ENCODE data around the gene VOPP1.

Gene VOPP1

DNA sequence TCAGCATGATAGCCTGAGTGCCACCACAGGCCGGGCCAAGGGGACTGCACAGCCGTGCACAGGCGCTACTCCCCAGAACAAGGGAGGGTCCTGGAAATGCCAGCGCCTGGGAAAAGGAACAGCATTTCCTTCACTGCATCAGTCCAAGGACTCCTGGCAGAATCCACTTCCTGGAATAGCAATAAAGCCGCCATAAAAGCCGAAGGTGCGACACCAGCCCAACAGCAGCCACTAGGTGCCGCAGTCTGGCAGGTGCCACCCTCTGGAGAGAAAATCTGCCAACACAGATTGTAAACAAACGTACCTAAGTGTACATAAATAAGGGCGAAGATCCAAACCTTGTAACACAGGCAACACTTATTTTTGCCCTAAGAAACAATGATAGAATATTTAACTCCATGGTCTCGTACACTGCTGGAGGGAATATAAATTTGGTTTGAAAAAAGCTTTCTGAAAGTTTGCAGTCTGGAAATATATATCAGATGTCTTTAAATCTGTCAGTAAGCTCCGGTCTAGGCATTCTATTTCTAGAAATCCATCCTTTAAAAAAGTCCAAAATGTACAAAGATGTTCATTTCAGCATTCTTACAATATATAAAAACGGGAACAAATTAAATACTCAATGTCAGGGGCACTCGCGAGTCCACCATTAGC lies 22.2 kb downstream of the VOPP1 start:
- Histone ChIP-seq H3K27me3 (ENCODE audit: control insufficient read depth, insufficient read depth, low read length) (no peaks in the 10 kb centered on the region), H3K4me3 (ENCODE audit: low read depth, low read length) (no peak overlapping the region), H3K9me3 (ENCODE audit: control insufficient read depth, insufficient read depth, low read length) (no peaks in the 10 kb centered on the region), H3K4me1 (ENCODE audit: control insufficient read depth, insufficient read depth, low read length) (peaks cover 22% of the 10 kb centered on the region), H3K36me3 (ENCODE audit: control insufficient read depth, insufficient read depth, low read length) (no peaks in the 10 kb centered on the region), H3K9ac (ENCODE audit: low read depth, low read length) (no peak overlapping the region)

DNA sequence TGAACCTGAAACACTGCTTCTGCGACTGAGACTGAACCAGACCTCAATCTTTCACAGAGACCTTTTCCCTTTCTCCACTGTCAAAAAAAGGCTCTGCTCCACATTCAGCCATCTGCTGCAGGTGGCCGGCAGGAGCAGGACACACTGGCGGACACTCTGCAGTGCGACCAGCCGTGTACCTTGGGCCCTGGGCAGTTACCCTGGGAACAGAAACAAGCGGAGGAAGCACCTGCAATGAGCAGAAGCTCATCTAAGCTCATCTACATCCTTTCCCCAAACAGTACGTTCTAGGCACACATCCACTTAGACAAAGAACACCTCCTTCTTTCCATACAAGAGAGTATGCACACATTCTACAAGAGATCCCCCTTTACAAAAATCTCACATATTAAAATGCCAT lies 22.8 kb downstream of the VOPP1 start:
- Histone ChIP-seq H3K9me3 (ENCODE audit: control insufficient read depth, insufficient read depth, low read length) (no peaks in the 10 kb centered on the region), H3K36me3 (ENCODE audit: control insufficient read depth, insufficient read depth, low read length) (no peaks in the 10 kb centered on the region), H3K4me3 (ENCODE audit: low read depth, low read length) (no peak overlapping the region), H3K9ac (ENCODE audit: low read depth, low read length) (no peak overlapping the region), H3K27me3 (ENCODE audit: control insufficient read depth, insufficient read depth, low read length) (no peaks in the 10 kb centered on the region), H3K4me1 (ENCODE audit: control insufficient read depth, insufficient read depth, low read length) (peaks cover 16% of the 10 kb centered on the region)

DNA sequence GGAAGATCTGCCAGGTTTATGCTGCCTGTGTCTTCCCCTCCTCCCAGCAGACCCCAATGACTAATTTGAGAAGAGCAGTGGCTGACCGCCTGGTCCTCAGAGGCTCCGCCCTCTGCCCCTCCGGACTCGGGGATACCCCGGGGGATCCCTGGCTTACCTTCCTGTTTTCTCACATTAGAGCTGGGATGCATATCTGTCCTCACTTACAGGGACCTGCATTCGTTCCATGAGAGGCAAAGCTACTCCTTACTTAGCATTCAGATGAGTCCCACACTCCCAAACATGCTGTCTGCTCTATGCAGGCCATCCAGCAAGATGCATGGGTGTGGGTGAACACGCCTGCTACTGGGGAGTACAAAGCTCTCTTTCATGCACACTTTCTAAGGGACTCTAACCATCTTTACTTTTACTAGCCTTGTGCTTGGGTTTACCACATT lies 24.0 kb downstream of the VOPP1 start:
- Histone ChIP-seq H3K9ac (ENCODE audit: low read depth, low read length) (no peak overlapping the region), H3K4me3 (ENCODE audit: low read depth, low read length) (no peak overlapping the region), H3K4me1 (ENCODE audit: control insufficient read depth, insufficient read depth, low read length) (peaks cover 12% of the 10 kb centered on the region), H3K27me3 (ENCODE audit: control insufficient read depth, insufficient read depth, low read length) (no peaks in the 10 kb centered on the region), H3K36me3 (ENCODE audit: control insufficient read depth, insufficient read depth, low read length) (no peaks in the 10 kb centered on the region), H3K9me3 (ENCODE audit: control insufficient read depth, insufficient read depth, low read length) (no peaks in the 10 kb centered on the region)

DNA sequence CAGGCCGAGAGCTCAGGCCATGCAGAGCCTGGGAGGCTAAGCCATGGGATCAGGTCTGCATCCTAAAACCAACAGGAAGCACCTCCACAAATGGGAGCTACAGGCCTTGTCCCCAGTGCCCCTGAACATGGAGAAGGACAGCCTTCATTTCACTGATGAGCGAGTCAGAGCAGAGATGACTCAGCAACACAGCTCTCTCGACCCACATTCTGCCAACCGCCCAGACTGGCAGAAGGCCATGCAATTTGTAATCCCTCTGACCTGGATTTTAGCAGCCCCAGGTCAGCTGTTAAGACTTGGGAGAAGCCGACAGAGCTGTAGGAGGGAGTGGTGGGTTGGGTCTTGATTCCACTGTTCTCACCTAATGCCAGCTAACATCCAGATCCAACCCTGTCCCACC lies 25.5 kb downstream of the VOPP1 start:
- no peak overlapping the region for H3K9ac ChIP-seq (ENCODE audit: low read depth, low read length)

DNA sequence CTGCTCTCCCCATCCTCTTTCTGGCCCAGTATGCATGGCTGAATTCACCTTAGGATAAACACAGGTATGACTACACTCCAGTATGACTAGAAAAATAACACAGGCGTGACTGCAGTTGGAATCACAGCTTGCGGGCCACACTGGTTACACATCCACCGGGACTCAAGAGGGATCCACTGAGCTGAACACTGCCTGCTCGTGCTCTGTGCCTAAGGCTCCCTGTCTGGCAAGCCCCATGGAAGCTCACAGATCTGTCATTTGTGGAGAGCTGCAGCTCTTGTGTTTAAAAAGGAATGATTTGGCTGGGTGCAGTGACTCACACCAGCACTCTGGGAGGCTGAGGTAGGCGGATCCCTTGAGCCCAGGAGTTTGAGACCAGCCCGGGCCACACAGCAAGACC lies 26.8 kb downstream of the VOPP1 start:
- H3K27me3 ChIP-seq (ENCODE audit: control insufficient read depth, insufficient read depth, low read length) = no peaks in the 10 kb centered on the region
- H3K9ac ChIP-seq (ENCODE audit: low read depth, low read length) = no peak overlapping the region
- no peaks in the 10 kb centered on the region for H3K9me3 ChIP-seq (ENCODE audit: control insufficient read depth, insufficient read depth, low read length)
- no peak overlapping the region for H3K4me3 ChIP-seq (ENCODE audit: low read depth, low read length)
- peaks cover 12% of the 10 kb centered on the region for H3K4me1 ChIP-seq (ENCODE audit: control insufficient read depth, insufficient read depth, low read length)
- no peaks in the 10 kb centered on the region for H3K36me3 ChIP-seq (ENCODE audit: control insufficient read depth, insufficient read depth, low read length)

More for the DNA sequence above, 25.5 kb downstream of the VOPP1 start:
- H3K4me1 ChIP-seq (ENCODE audit: control insufficient read depth, insufficient read depth, low read length) = peaks cover 12% of the 10 kb centered on the region
- no peaks in the 10 kb centered on the region for H3K27me3 ChIP-seq (ENCODE audit: control insufficient read depth, insufficient read depth, low read length)
- no peak overlapping the region for H3K4me3 ChIP-seq (ENCODE audit: low read depth, low read length)
- no peaks in the 10 kb centered on the region for H3K9me3 ChIP-seq (ENCODE audit: control insufficient read depth, insufficient read depth, low read length)
- H3K36me3 ChIP-seq (ENCODE audit: control insufficient read depth, insufficient read depth, low read length) = no peaks in the 10 kb centered on the region

DNA sequence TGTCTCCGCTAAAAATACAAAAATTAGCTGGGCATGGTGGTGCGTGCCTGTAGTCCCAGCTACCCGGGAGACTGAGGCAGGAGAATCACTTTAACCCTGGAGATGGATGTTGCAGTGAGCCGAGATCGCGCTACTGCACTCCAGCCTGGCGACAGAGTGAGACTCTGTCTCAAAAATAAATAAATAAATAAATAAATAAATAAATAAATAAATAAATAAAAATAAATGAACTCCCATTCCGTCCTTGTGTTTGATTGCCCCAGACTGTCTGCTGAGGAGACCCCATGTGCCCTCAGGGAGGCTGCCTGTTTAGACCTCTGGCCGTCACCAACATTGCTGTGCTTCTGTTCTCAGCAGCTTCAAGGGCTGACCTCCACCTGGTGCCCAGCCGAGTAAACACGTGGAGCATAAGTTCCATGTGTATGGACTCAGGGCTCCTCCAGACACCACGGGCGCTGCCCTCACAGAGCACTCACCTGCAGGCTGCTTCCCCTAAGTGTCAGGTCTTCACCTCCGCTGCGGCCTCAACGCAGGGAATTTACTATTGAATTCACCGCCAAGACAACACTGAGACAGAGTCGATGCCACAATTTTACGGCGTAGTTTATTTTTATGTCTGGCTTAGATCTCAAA lies 32.0 kb downstream of the VOPP1 start:
- Histone ChIP-seq H3K9ac (ENCODE audit: low read depth, low read length) (no peak overlapping the region), H3K27me3 (ENCODE audit: control insufficient read depth, insufficient read depth, low read length) (no peaks in the 10 kb centered on the region), H3K4me1 (ENCODE audit: control insufficient read depth, insufficient read depth, low read length) (peaks cover 15% of the 10 kb centered on the region), H3K36me3 (ENCODE audit: control insufficient read depth, insufficient read depth, low read length) (no peaks in the 10 kb centered on the region), H3K9me3 (ENCODE audit: control insufficient read depth, insufficient read depth, low read length) (no peaks in the 10 kb centered on the region), H3K4me3 (ENCODE audit: low read depth, low read length) (no peak overlapping the region)

DNA sequence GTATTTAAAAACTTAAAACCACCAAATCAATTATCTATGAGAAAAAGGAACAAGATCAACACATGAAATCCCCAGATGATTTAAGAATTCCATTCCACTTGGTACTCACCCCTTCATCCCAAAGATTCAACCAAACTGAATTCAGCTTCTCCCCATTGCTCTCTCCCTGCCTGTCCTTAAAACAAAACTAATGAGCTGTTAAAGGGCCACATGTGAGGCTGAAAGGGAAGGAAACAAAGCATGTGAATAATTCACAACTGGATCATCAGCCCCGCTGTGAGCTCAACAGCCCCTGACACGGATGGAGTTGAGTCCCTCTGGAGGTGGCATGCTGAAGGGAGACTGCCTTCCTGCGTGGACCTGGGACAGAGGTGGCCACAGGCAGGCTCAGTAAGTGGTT lies 32.9 kb downstream of the VOPP1 start:
- Histone ChIP-seq H3K9ac (ENCODE audit: low read depth, low read length) (no peak overlapping the region), H3K9me3 (ENCODE audit: control insufficient read depth, insufficient read depth, low read length) (no peaks in the 10 kb centered on the region), H3K4me1 (ENCODE audit: control insufficient read depth, insufficient read depth, low read length) (peaks cover 15% of the 10 kb centered on the region), H3K36me3 (ENCODE audit: control insufficient read depth, insufficient read depth, low read length) (no peaks in the 10 kb centered on the region), H3K4me3 (ENCODE audit: low read depth, low read length) (no peak overlapping the region), H3K27me3 (ENCODE audit: control insufficient read depth, insufficient read depth, low read length) (no peaks in the 10 kb centered on the region)

DNA sequence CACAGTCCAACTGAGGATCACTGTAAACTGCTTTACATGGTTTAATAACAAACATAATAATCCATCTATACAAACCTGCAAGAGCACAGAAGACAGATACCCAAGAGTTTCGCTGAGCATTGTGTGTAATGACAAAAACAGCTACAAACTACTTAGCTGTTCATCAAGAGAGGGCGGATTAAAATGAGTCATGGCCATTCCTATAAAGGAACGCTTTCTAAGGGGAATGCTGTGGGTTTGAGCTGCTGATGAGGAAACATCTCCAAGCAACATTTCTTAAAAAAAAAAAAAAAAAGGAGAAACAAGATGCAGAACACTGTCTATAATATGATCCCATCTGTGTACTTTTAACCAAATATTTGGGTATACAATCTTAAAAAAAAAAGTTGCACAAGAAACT lies 33.8 kb downstream of the VOPP1 start:
- no peak overlapping the region for H3K9ac ChIP-seq (ENCODE audit: low read depth, low read length)
- H3K4me1 ChIP-seq (ENCODE audit: control insufficient read depth, insufficient read depth, low read length) = peaks cover 15% of the 10 kb centered on the region
- no peaks in the 10 kb centered on the region for H3K9me3 ChIP-seq (ENCODE audit: control insufficient read depth, insufficient read depth, low read length)
- H3K4me3 ChIP-seq (ENCODE audit: low read depth, low read length) = no peak overlapping the region
- H3K36me3 ChIP-seq (ENCODE audit: control insufficient read depth, insufficient read depth, low read length) = no peaks in the 10 kb centered on the region
- no peaks in the 10 kb centered on the region for H3K27me3 ChIP-seq (ENCODE audit: control insufficient read depth, insufficient read depth, low read length)

DNA sequence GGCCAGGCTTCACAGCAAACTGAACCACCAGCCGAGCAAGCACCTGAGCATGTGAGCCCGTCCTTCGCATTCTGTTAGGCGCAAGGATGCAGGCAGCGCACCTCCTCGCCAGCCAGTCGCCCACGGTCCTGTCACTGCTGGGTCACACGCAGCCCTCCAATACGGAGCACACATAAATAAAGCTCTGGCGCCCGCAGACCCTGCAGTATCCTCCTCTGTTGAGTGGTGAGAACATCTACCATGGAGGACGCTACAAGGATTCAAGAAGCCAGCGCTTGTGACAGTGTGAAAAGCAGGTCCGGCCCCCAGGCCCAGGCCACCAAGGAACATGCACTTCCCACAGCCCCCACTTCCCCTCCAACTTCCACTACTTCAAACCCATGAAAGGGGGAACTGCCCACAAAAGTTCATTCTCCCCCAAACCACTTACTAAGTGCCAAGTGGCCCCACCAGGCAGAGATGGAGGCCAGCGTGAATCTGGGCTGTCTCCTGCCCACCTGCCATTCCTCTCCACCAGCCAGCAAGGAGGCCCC lies 34.8 kb downstream of the VOPP1 start:
- Histone ChIP-seq H3K9me3 (ENCODE audit: control insufficient read depth, insufficient read depth, low read length) (no peaks in the 10 kb centered on the region), H3K9ac (ENCODE audit: low read depth, low read length) (no peak overlapping the region), H3K4me1 (ENCODE audit: control insufficient read depth, insufficient read depth, low read length) (peaks cover 15% of the 10 kb centered on the region)

DNA sequence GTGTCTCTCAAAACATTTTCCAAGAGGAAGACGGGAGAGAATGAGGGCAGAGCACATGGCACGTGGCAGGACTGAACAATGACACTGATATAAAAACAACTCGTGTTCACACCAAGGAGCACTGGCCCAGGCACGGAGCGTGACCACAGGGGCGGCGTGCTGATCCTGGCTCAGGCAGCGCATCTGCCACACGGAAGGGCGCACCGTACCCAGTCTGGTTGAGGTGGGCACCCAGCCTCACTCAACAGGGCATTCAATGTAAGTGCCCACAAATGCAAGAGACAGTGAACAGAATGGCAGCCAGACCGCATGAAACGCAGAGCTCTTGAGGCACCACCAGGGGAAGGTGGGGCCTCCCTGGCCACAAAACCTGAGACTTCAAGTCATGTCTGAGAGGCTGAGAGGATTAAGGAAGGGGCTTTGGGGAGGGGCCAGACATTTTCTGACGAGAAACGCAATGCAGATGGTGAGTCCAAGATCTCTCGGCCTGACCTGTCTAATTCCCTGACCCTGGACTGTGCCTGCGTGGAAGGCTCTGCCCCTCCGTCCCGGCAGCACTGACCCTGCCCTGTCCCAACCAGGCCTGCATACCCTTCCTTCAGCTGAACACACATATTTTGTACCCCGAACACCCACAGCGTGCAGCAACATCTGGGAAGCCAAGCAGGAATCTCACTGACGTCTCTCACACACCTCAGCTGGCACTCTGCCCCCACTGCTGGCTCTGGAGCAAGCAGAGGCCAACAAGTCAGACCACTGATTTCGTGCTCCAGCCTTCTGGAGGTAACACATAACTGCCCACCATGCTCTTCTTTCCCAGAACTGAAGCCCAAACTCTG lies 35.5 kb downstream of the VOPP1 start:
- Histone ChIP-seq H3K4me3 (ENCODE audit: low read depth, low read length) (no peak overlapping the region), H3K9ac (ENCODE audit: low read depth, low read length) (no peak overlapping the region), H3K27me3 (ENCODE audit: control insufficient read depth, insufficient read depth, low read length) (no peaks in the 10 kb centered on the region), H3K9me3 (ENCODE audit: control insufficient read depth, insufficient read depth, low read length) (no peaks in the 10 kb centered on the region), H3K4me1 (ENCODE audit: control insufficient read depth, insufficient read depth, low read length) (peaks cover 15% of the 10 kb centered on the region), H3K36me3 (ENCODE audit: control insufficient read depth, insufficient read depth, low read length) (no peaks in the 10 kb centered on the region)

More for the DNA sequence above, 34.8 kb downstream of the VOPP1 start:
- no peaks in the 10 kb centered on the region for H3K27me3 ChIP-seq (ENCODE audit: control insufficient read depth, insufficient read depth, low read length)
- no peaks in the 10 kb centered on the region for H3K36me3 ChIP-seq (ENCODE audit: control insufficient read depth, insufficient read depth, low read length)
- H3K4me3 ChIP-seq (ENCODE audit: low read depth, low read length) = no peak overlapping the region

DNA sequence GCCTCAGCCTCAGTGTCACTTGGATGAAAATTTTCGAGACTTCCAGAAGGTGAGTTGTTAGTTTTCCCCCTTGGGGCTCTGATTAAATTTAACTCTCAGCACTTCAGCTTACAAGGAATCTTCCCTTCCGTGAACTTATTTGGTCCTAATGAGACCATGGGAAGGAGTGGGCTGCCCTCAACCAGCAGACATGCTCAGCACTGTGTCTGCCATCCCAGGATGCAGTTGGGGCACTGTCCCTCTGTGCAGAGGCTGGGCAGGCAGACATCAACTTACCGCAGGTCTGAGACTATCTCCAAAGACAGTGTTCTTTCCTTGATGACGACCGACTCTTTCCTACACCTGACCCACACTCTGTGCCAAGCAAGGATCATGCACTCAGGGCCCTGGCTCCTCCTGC lies 36.7 kb downstream of the VOPP1 start:
- Histone ChIP-seq H3K36me3 (ENCODE audit: control insufficient read depth, insufficient read depth, low read length) (no peaks in the 10 kb centered on the region), H3K4me3 (ENCODE audit: low read depth, low read length) (no peak overlapping the region), H3K27me3 (ENCODE audit: control insufficient read depth, insufficient read depth, low read length) (no peaks in the 10 kb centered on the region), H3K9ac (ENCODE audit: low read depth, low read length) (no peak overlapping the region), H3K4me1 (ENCODE audit: control insufficient read depth, insufficient read depth, low read length) (peaks cover 15% of the 10 kb centered on the region), H3K9me3 (ENCODE audit: control insufficient read depth, insufficient read depth, low read length) (no peaks in the 10 kb centered on the region)

Data from iPS-15b (cell line).